Upper lobe of left lung (tissue), 6 donors: Measurements from ENCODE around the gene DSCAM. TPM values are rescaled to one million over a fixed set of nuclear protein-coding genes. Genes with fewer than 3 reads are reported as not detected.

Source experiments
- ATAC-seq, 2 donors: fragments of 200-7000 bp; cut with Tn5 transposase; one replicate each; pipeline ENCODE4 v1.9.1; 2022; ENCODE audit warnings: mild to moderate bottlenecking in 2 of 2, moderate library complexity in 2 of 2; ENCODE audit not compliant: low FRiP score in 2 of 2
- DNase-seq, 2 donors: peaks; one replicate each; pipeline ENCODE4 v3.0.0-alpha.2; 2019 to 2020
- H3K27ac ChIP-seq, 4 donors: fragments of 200-600 bp; sonication (generic); one replicate each; pipeline ENCODE4 v1.5.1; 2016 to 2019
- H3K27me3 ChIP-seq, 4 donors: fragments of 200-600 bp; sonication (generic); one replicate each; pipeline ENCODE4 v1.5.1; 2017 to 2019
- H3K36me3 ChIP-seq, 4 donors: fragments of 200-600 bp; sonication (generic); one replicate each; pipeline ENCODE4 v1.5.1; 2016 to 2019
- H3K4me1 ChIP-seq, 4 donors: fragments of 200-600 bp; sonication (generic); one replicate each; pipeline ENCODE4 v1.5.1; 2018 to 2019
- H3K4me3 ChIP-seq, 4 donors: fragments of 200-600 bp; sonication (generic); one replicate each; pipeline ENCODE4 v1.5.1; 2017 to 2019; ENCODE audit warnings: mild to moderate bottlenecking in 2 of 4, moderate library complexity in 1 of 4
- H3K9me3 ChIP-seq, 4 donors: fragments of 200-600 bp; sonication (generic); one replicate each; pipeline ENCODE4 v1.5.1; 2018 to 2019
- EP300 ChIP-seq, 4 donors: sonication (generic); formaldehyde crosslinking; IDR thresholded peaks; one replicate each; pipeline ENCODE4 v1.5.1; 2017; ENCODE audit warnings: antibody characterized with exemption in 4 of 4, control low read depth in 2 of 4
- POLR2A ChIP-seq, 4 donors: fragments of 450-650 bp; IDR thresholded peaks; one replicate each; pipeline ENCODE4 v1.5.1; 2016 to 2017; ENCODE audit warnings: antibody characterized with exemption in 4 of 4, mild to moderate bottlenecking in 2 of 4
- POLR2AphosphoS5 ChIP-seq, 2 donors: sonication (generic); formaldehyde crosslinking; IDR thresholded peaks; one replicate each; pipeline ENCODE4 v1.5.1; 2017; ENCODE audit warnings: antibody characterized with exemption in 2 of 2
- WGBS, 2 donors: methylation state at CpG; one replicate each; pipeline ENCODE4 v1.1.5; 2017 to 2018; 5-methylcytosine and 5-hydroxymethylcytosine counted together
- total RNA-seq, 6 donors: library from RNA; depleted of rRNA in 4 of 6; stranded (reverse); fragments of >200 nt in 4 of 6; gene quantifications; one replicate each; pipeline versions ENCODE4 v1.1.0 to v1.2.1, GENCODE V29; 2016 to 2021
- TF ChIP-seq, protein P1 (sequence below), 6 experiments: fragments of 450-650 bp in 4 of 6; fragments of 200-600 bp in 2 of 6; sonication (generic) in 2 of 6; IDR thresholded peaks; one replicate each; pipeline ENCODE4 v1.5.1; 2016 to 2019; ENCODE audit warnings: antibody characterized with exemption in 6 of 6
- donor health status: DM: no; HTN: no; CAD: no; lungs with moderate emphysema.
- donor health status: DM: no; HTN: yes; CAD: no; lungs with severe emphysema.

Gene DSCAM
- total RNA-seq, 6 donors from 2014 or later = under 0.01 to 0.61 (median 0.26) TPM; not detected in 1

GRCh38 chr21:40830836-40831235, 16.1 kb downstream of the DSCAM start:
- Histone ChIP-seq H3K4me3 (no peak overlapping the region), H3K9me3 (no peaks in the 10 kb centered on the region), H3K36me3 (no peaks in the 10 kb centered on the region), H3K27ac (no peak overlapping the region), H3K27me3 (no peaks in the 10 kb centered on the region), H3K4me1 (no peaks in the 10 kb centered on the region)
- 68 to 78% methylated on average over 2 to 4 of the region's 4 CpGs for WGBS, 2 donors
- ATAC-seq (no peak), DNase-seq (no peak)
- TF ChIP-seq EP300 (IDR thresholded peaks at IDR 0.05) = no peak
- TF ChIP-seq POLR2A (IDR thresholded peaks at IDR 0.05) = no peak
- TF ChIP-seq, protein P1, sequence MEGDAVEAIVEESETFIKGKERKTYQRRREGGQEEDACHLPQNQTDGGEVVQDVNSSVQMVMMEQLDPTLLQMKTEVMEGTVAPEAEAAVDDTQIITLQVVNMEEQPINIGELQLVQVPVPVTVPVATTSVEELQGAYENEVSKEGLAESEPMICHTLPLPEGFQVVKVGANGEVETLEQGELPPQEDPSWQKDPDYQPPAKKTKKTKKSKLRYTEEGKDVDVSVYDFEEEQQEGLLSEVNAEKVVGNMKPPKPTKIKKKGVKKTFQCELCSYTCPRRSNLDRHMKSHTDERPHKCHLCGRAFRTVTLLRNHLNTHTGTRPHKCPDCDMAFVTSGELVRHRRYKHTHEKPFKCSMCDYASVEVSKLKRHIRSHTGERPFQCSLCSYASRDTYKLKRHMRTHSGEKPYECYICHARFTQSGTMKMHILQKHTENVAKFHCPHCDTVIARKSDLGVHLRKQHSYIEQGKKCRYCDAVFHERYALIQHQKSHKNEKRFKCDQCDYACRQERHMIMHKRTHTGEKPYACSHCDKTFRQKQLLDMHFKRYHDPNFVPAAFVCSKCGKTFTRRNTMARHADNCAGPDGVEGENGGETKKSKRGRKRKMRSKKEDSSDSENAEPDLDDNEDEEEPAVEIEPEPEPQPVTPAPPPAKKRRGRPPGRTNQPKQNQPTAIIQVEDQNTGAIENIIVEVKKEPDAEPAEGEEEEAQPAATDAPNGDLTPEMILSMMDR (IDR thresholded peaks at IDR 0.05) = no peak
- no peak for TF ChIP-seq POLR2AphosphoS5 (IDR thresholded peaks at IDR 0.05)

- 85 to 93% methylated on average over 2 of the region's 2 CpGs for WGBS, 2 donors
- DNase-seq (no peak), ATAC-seq (no peak)
- H3K4me3 ChIP-seq = no peak overlapping the region
- H3K27me3 ChIP-seq = no peaks in the 10 kb centered on the region
- H3K4me1 ChIP-seq = no peaks in the 10 kb centered on the region
- H3K27ac ChIP-seq = no peak overlapping the region
- no peaks in the 10 kb centered on the region for H3K9me3 ChIP-seq
- H3K36me3 ChIP-seq = no peaks in the 10 kb centered on the region
- TF ChIP-seq EP300 (IDR thresholded peaks at IDR 0.05) = no peak
- TF ChIP-seq, protein P1 (IDR thresholded peaks at IDR 0.05) = no peak
- no peak for TF ChIP-seq POLR2A (IDR thresholded peaks at IDR 0.05)
- no peak for TF ChIP-seq POLR2AphosphoS5 (IDR thresholded peaks at IDR 0.05)
Measured at GRCh38 chr21:40829791-40830190, 17.2 kb downstream of the DSCAM start.

- 85 to 86% methylated on average over 5 of the region's 5 CpGs for WGBS, 2 donors
Measured at GRCh38 chr21:40829308-40829707, 17.6 kb downstream of the DSCAM start.

GRCh38 chr21:40827509-40827908, 19.4 kb downstream of the DSCAM start:
- TF ChIP-seq POLR2A (IDR thresholded peaks at IDR 0.05) (no peak), POLR2AphosphoS5 (IDR thresholded peaks at IDR 0.05) (no peak), EP300 (IDR thresholded peaks at IDR 0.05) (no peak)
- TF ChIP-seq, protein P1 (IDR thresholded peaks at IDR 0.05) = no peak
- no peaks in the 10 kb centered on the region for H3K27me3 ChIP-seq
- WGBS, 2 donors = 84 to 87% methylated on average over 4 of the region's 4 CpGs
- no peak overlapping the region for H3K4me3 ChIP-seq
- ATAC-seq (no peak), DNase-seq (no peak)
- H3K4me1 ChIP-seq = no peaks in the 10 kb centered on the region
- H3K9me3 ChIP-seq = no peaks in the 10 kb centered on the region
- H3K36me3 ChIP-seq = no peaks in the 10 kb centered on the region
- H3K27ac ChIP-seq = no peak overlapping the region

More at GRCh38 chr21:40829308-40829707, 17.6 kb downstream of the DSCAM start:
- no peaks in the 10 kb centered on the region for H3K27me3 ChIP-seq
- ATAC-seq = peak in 1 of 2 donors; percentile 43
- no peak overlapping the region for H3K4me3 ChIP-seq
- H3K4me1 ChIP-seq = no peaks in the 10 kb centered on the region
- H3K36me3 ChIP-seq = no peaks in the 10 kb centered on the region
- peak in 1 of 2 donors; percentile 25 for DNase-seq
- H3K27ac ChIP-seq = no peak overlapping the region
- TF ChIP-seq, protein P1 (IDR thresholded peaks at IDR 0.05) = no peak
- TF ChIP-seq EP300 (IDR thresholded peaks at IDR 0.05) = no peak
- no peak for TF ChIP-seq POLR2AphosphoS5 (IDR thresholded peaks at IDR 0.05)
- TF ChIP-seq POLR2A (IDR thresholded peaks at IDR 0.05) = no peak
- no peaks in the 10 kb centered on the region for H3K9me3 ChIP-seq
